Measurements from ENCODE around the gene MAP10. TPM values are rescaled to one million over a fixed set of nuclear protein-coding genes. Genes with fewer than 3 reads are reported as not detected.

Gene MAP10
- total and polyA plus RNA-seq, 12 donors, result 0.67 to 7.2 (median 2.6) TPM

DNA sequence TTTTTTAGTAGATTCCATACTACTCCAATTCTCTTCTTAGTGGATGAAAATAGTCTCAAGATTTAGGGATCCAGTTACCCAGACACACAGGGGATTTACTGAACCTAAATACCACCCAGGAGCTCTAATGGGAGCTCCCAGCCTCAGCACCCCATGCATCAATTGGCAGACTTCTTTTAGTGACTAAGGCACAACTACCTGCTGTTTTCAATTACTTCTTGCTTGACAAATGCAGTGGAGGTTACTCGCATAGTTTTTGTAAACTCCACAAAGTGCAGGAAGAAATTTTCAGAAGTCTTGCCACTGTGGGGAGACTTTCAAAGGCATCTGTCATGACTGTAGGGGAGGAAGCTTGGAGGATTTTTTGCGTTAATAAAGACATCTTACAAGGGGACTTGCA, 35.5 kb upstream of the MAP10 start:
- Histone ChIP-seq H3K4me1 (replicated peaks in 1 of 2) (peaks cover 0 to 22% of the 10 kb centered on the region in 2 donors), H3K4me3 (no peak overlapping the region), H3K27ac (no peak overlapping the region), H3K9me3 (replicated peaks in 1 of 3) (no peaks in the 10 kb centered on the region), H3K27me3 (no peaks in the 10 kb centered on the region), H3K36me3 (replicated peaks in 1 of 2) (no peaks in the 10 kb centered on the region)
- 67 to 87% (median 80%) methylated on average over 2 of the region's 2 CpGs for WGBS, 4 donors
- DNase-seq, result no peak
- intact Hi-C loops (cut with DNase I), result no loop called here
- TF ChIP-seq, protein P1, sequence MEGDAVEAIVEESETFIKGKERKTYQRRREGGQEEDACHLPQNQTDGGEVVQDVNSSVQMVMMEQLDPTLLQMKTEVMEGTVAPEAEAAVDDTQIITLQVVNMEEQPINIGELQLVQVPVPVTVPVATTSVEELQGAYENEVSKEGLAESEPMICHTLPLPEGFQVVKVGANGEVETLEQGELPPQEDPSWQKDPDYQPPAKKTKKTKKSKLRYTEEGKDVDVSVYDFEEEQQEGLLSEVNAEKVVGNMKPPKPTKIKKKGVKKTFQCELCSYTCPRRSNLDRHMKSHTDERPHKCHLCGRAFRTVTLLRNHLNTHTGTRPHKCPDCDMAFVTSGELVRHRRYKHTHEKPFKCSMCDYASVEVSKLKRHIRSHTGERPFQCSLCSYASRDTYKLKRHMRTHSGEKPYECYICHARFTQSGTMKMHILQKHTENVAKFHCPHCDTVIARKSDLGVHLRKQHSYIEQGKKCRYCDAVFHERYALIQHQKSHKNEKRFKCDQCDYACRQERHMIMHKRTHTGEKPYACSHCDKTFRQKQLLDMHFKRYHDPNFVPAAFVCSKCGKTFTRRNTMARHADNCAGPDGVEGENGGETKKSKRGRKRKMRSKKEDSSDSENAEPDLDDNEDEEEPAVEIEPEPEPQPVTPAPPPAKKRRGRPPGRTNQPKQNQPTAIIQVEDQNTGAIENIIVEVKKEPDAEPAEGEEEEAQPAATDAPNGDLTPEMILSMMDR (IDR thresholded peaks at IDR 0.05), result no peak
- no peak for TF ChIP-seq POLR2A (IDR thresholded peaks at IDR 0.05)

DNA sequence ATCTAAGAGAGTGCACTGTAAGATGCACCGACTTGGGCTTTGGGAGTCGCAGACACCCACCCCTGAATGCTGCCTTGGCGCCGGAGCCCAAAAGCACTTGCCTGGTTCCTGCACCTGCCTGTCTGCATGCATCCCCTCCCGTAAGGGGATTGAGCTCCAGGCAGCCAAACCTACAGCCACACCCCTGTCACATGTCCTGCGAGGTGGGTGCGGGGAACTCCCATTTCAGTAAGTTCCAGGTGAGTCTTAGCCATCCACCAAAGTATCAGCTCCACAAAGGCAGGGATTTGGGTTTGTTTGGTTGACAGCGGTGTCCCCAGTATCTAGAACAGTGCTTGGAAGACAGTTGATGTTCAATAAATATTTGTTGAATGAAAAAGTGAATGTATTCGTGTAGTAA, 31.5 kb upstream of the MAP10 start:
- no peak overlapping the region for H3K4me3 ChIP-seq
- WGBS, 4 donors, result 91 to 95% (median 94%) methylated on average over 9 of the region's 9 CpGs
- TF ChIP-seq, protein P1 (IDR thresholded peaks at IDR 0.05), result no peak
- no peak for TF ChIP-seq POLR2A (IDR thresholded peaks at IDR 0.05)
- no peaks in the 10 kb centered on the region for H3K27me3 ChIP-seq
- no peak for DNase-seq
- intact Hi-C loops (cut with DNase I), result no loop called here
- no peak overlapping the region for H3K27ac ChIP-seq
- no peaks in the 10 kb centered on the region for H3K9me3 ChIP-seq (replicated peaks in 1 of 3)
- no peaks in the 10 kb centered on the region for H3K4me1 ChIP-seq (replicated peaks in 1 of 2)
- no peaks in the 10 kb centered on the region for H3K36me3 ChIP-seq (replicated peaks in 1 of 2)

DNA sequence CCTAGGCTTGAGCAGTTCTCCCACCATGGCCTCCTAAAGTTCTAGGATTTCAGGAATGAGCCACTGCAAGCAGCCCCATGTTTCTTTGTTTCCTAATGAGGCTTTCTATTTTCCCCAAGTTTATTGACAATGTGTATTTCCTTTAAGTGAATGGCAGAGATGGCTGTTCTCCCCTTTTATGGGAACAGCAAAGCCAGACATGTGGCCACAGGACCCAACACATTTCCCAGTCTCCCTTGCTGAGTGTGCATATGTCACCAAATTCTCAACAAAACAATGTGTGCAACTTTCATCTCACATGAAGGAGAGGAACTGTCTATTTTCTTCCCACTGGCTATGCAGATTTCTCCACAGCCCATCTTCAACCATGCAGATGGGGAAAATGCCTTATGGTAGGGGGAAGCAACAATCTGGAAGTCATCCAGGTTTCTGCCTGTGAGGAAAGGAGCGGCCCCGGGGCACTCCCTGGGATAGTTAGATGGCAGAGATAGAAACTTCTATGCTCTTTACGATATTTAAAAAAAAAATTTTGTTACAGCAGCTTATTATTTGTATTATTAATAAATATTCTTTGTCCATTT, 28.6 kb upstream of the MAP10 start:
- Histone ChIP-seq H3K4me3 (no peak overlapping the region), H3K9me3 (replicated peaks in 1 of 3) (no peaks in the 10 kb centered on the region), H3K4me1 (replicated peaks in 1 of 2) (no peaks in the 10 kb centered on the region), H3K27ac (no peak overlapping the region), H3K27me3 (no peaks in the 10 kb centered on the region), H3K36me3 (replicated peaks in 1 of 2) (no peaks in the 10 kb centered on the region)
- no peak for TF ChIP-seq POLR2A (IDR thresholded peaks at IDR 0.05)
- TF ChIP-seq, protein P1 (IDR thresholded peaks at IDR 0.05), result no peak
- DNase-seq, result no peak
- 70 to 91% (median 76%) methylated on average over 3 of the region's 3 CpGs for WGBS, 4 donors
- intact Hi-C loops (cut with DNase I), result no loop called here

DNA sequence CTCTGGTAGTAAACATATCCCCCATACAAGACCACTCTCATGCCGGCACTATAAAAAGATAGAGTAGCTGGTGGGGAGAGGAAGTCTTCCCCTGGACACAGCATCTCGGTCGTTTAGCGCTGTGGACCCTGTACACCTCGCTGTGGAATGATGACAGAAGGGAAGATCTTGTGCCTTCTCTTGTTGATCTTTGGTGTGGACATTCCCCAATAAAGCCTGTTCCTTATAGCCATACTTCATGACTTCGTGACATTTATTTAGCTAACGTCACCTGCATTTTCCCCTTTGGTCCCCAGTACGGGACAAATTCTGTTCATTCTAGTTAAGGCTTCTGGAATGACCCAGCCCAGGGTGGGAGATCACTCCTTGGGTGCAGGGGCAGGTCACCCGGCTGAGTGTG, 24.9 kb upstream of the MAP10 start:
- TF ChIP-seq, protein P1 (IDR thresholded peaks at IDR 0.05), result no peak
- TF ChIP-seq POLR2A (IDR thresholded peaks at IDR 0.05), result no peak
- WGBS, 4 donors, result 90 to 95% (median 94%) methylated on average over 9 of the region's 9 CpGs
- Histone ChIP-seq H3K4me3 (no peak overlapping the region), H3K36me3 (replicated peaks in 1 of 2) (no peaks in the 10 kb centered on the region), H3K27me3 (no peaks in the 10 kb centered on the region), H3K9me3 (replicated peaks in 1 of 3) (no peaks in the 10 kb centered on the region), H3K27ac (no peak overlapping the region), H3K4me1 (replicated peaks in 1 of 2) (no peaks in the 10 kb centered on the region)
- no peak for DNase-seq
- intact Hi-C loops (cut with DNase I), result no loop called here
